Fibroblast of skin of right biceps (primary cell): Measurements from ENCODE around the gene FCRL5.

Experiments used
- DNase-seq: peaks from one replicate; pipeline ENCODE4 v3.0.0-alpha.2; 2013

The FCRL5 gene

DNA sequence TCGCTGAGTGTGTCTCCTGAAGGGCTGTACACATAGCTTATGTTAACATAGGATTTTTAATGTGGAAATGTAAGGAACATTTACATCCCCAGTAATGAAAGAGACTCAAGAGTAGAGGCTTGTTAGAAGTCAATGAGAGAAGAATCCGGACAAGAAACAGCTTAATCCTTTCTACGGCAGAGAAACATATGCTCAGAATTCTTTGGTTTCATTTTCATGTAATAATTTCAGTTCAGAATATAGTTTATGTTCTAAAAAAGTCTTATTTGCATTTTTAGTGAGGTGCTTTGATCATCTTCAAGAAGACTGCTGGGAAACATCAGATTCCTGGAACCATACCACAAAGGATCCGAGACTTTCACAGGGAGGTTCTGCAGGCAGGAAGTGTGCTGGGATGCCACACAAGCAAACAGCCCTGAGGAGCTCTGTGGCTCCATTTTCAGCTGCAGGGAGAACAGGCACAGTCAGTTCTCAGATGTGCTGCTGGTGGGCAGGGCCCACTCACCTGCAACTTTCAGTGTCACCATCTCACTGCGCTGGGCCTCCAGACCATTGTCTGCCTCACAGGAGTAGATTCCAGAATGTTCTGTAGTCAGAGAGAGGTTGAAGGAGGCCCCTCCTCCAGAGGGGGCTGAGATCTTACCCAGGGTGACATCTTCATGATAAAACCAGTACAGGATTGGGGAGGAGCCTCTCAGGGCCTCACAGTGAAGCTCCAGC lies 28.4 kb downstream of the FCRL5 start:
- no peak for DNase-seq

DNA sequence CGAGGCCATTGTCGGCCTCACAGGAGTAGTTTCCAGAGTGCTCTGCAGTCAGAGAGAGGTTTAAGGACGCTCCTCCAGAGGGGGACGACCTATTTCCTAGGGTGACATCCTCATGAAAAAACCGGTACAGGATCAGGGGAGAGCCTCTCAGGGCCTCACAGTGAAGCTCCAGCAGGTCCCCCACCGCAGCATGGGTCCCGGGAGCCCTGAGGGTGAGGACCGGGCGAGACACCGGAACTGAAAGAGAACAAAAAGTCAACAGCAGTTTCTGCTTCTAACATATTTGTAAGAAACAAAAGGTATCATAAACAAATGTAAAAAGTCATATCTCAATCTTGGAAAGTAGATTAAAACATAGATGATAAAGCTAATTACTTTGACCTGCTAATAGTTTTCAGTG lies 31.3 kb downstream of the FCRL5 start:
- DNase-seq: no peak

DNA sequence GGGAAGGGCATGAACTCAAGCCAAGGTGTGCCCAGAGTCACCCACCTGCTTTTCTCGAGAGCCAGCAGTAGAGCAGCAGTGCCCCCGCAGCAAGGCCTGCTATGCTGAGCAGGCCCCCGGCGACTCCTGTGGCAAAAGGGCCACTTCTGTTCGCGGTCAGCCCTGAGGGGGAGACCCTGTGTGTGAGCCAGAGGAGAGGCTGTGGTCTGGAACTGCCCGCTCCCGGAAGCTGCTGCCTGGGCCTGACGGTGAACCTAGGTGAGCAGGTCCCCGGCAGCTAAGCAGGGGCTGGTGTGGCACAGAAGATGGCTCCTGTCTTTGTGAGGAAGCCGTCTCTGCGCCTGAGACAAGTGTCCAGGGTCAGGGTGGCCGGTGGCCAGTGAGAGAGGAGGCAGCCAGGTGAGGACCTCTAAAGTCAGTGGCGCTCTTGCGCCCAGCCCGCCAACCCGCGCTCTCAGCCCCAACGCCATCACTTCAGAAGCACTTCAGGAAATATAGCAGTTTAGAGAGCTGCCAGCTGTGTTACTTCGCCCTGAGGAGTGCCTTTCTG lies 31.9 kb downstream of the FCRL5 start:
- no peak for DNase-seq

DNA sequence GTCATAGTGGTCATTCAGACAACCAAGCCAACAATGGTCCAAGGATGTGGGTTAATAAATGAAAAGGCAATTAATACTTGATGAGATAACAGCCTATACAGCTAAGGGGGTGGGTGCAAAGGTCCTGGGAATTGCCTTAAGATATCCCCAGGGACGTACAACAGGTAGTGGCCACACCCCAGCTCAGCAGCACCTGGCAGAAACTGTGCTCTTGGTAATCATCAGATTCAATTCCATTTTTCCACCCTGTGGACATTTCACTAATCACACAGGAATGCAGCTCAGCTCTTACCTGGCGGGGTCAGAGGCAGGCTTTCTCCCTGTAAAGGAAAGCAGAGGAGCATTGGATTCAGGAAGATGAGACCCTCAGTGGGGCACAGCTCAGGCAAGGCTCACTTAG lies 32.9 kb downstream of the FCRL5 start:
- no peak for DNase-seq

DNA sequence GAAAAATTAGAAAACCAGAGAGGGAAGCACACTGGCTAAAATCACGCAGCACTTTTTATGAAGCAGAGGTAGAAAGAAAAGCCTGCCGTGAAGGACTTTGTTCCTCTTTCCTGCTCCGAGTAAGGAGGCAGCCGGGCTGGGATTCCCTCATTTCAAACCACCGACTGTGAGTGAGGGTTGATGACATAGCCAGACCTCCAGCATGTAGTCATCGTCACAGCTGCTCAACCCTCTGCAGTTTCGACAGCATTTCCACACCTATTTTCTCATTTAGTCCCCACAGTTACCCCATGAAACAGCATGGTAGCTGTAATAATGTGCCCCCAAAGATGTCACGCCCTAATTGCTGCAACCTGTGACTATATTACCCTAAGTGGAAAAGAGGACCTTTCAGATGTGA lies 35.3 kb downstream of the FCRL5 start:
- DNase-seq: no peak

DNA sequence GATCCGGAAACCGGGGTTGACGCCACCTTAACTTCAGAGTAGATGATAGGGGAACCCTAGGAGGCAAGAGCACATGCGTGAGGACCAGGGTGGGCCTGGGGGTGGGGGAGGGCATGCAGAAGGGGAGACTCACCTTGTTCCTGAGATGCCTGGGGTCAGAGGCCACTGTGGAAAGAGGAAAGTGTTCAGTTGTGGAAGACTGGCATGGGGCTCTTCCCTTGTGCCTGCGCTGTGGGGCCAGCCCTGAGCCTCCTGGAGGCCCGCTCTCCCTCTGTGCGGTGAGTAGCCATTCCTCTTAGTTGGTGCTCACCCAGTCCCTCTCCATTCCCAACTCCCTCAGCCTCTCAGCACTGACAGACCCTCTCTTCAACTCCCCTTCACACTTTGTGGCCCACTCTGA lies 36.6 kb downstream of the FCRL5 start:
- no peak for DNase-seq

DNA sequence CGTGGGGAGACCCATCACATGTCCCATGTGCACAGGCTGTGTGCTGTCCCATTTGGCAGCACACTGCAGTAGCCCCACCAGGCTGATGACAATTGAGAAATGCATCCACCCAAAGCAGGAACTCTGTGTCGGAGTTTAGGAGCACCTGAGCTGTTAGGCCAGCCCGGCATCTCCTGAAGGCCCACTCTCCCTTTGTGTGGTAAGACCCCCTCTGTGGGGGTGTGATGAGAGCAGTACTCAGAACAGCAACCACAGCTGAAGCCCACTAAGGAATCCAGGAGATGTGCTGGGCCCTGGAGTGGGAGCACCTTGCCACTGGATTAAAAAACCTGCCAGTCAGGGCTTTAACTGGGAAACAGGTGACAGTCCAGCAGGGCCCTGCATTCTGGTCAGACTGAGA lies 37.2 kb downstream of the FCRL5 start:
- DNase-seq: no peak

DNA sequence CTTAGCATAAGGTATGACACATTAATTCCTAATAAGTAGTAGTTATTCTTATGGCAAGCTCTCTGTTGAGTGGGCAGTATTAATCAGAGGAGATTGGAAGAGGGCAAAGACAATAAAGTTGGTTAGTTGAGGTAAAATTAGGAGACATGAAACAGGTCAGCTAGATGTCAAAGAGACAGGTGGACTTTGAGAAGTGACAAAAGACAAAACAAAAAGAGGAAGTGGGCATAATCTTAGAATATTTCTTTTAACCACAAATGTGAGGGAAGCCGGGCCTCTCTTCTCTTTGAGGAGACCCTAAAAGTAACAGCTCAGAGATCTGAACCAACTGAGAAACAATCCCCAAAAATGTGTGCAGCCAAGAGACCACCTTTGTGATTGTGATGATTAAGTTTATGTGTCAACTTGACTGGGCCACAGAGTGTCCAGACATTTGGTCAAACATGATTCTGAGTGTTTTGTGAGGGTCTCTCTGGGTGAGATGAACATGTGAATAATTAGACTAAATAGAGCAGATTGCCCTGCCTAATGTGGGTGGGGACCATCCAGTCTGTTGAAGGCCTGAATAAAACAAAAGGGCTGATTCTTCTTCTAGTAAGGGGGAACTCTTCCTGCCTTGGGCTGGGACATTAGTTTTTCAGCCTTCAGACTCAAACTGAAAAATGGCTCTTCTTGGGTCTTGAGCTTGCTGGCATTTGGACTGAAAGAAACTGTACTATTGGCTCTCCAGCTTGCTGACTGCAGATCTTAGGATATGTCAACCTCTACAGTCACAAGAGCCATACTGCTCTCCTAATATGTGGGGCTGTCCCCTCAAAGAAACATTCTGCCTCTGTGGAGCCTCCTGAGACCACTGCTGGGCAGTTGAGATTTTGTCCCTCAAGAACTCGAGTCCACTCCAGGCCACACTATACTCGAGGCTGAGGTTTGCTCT lies 40.0 kb downstream of the FCRL5 start:
- DNase-seq: no peak

DNA sequence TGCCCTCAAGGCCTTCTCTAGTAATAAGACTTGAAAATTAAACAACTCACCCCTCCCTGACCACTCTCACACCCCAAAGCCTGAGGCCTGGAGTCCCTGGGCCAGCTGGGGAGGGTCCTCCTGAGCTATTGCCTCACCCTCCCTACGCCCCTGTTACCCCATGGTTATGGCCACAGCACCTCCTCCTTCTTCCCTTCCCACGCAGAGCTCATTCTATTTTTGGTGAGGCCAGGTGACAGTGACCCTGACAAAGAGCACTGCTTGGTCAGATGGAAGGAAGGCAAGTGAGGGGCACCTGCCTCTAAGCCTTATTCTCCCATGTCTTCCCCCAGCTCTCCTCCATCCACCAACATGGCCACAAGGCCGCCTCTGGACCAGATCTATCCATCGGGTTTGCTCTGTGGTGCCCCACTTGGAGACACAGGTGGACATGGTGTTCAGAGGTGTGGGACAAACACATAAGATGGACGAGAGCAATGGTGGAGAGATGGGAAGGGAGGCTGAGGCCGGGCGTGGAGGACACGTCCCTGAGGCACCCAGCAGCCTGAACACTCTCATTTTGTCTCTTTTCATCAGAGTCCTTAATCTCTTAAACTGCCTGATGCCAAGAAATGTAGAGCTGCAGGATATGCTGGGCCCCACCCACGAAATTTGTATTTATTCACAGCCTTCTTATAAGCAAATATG lies 42.6 kb downstream of the FCRL5 start:
- DNase-seq: no peak

DNA sequence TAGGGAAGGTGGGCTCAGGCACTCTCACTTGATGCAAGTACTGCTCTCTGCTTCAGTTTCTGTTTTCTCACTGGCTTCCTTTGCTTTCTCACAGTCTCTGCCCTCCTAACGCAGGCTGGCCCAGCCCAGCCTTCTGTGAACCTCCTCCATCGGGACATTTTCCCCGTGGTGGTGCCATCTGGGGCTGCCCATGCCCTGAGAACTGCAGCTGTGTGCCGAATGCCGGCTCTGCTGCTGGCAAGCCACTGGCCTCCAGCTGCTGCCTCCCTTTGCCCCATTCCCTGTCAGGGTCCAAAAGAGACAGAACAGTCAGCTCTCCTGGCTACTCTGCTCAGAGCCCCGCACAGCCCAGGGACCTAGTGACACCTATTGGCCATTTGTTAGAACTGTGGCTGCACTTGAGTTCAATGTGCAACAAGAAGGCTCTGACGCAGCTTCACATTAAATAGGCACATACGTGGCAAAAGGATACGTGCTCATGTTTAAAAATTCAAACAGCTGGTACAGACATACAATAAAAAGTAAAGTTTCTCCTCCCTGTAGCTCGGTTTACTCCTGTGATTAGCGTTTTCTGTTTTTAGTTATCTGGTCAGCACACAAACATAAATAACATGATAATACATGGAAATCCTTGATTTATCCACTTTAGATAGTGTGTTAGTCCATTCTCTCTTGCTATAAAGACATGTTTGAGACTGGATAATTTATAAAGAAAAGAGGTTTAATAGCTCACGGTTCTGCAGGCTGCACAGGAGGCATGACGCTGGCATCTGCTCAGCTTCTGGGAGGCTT lies 46.6 kb downstream of the FCRL5 start:
- peak; percentile 59 for DNase-seq

DNA sequence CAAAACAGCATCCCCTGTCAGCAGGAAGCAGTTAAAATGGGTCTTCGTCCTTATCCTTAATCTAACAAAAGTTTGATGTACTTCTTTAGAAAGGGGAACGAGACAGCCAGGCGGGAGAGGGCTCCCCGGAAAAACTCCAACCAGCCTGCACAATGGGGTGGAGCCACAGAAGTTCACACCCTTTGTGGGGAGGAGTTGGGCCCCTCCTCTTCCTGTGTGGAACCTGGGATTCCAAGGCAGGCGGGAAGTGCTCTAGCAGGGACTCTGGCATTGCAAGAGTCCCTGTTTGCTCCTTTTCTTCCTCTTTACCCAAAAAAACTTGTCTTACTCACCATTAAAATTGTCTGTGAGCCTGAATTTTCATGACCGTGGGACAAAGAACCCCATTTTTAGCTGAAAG lies 47.7 kb downstream of the FCRL5 start:
- DNase-seq: no peak

DNA sequence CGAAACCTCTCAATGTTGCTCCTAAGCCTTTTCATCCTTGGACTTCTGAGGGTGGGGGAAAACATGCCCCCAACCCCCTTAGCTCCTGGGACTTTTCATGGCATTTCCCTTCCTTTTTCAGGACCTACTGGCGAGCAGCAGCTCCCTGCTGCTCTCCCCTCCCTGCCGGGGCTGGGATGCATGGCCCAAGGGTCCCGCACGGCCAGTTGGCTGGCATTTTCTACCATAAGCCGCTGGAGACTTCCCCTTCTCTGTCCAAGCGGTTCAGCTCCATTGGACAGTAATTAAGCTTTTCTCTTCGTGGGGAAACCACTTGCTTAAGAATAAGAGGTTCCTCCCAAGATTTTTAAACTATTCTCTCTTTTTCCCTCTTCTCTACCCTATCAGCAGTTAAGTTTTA lies 52.8 kb downstream of the FCRL5 start:
- DNase-seq: no peak

DNA sequence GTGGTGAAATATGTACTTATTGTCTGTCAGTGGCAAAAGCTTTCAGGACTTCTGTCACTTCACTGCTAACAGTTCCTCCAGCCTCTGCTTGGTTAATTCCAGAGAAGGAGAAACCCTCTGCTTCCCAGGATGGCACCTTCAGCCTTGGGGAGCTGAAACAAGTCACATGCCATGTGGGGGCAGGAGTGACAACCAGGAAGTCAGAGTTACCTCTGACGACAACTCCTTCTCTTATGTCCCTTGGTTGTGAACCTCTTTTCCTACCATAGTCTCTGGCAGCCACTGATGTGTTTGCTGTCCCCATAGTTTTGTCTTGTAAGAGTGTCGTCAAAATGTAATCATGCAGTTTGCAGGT lies 53.6 kb downstream of the FCRL5 start:
- DNase-seq: no peak

DNA sequence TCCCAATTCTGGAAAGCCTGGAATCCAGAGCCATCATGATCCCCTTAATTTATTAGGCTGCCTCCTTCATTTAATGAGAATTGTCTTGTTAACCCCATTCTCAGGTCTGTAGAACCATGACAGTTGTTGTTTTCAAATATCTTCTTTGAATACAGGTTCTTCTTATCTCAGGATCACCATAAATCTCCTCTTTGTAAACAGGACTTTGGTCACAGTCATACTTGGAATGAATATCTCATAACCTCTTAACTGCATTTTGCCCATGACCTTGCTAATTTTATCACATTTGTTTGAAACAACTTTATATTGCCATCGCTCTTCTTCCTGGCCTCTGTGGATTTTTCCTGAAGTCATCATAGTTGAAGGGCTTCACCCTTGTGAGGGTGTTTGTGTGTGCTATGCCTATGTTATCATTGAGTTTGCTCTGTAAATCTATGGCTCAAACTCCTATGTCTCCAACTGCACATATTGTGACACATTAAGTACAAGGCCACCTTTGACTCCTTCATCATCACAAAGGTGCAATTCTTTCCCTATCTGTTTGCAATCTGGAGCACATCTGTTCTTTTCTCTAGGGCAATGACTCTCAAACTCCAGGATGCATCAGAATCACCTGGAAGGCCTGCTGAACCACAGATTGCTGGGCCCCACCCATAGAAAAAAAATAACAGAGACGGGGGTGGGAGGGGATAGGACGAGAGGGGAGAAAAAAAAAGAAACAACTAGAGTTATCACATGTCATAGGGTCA lies 54.2 kb downstream of the FCRL5 start:
- DNase-seq: no peak

DNA sequence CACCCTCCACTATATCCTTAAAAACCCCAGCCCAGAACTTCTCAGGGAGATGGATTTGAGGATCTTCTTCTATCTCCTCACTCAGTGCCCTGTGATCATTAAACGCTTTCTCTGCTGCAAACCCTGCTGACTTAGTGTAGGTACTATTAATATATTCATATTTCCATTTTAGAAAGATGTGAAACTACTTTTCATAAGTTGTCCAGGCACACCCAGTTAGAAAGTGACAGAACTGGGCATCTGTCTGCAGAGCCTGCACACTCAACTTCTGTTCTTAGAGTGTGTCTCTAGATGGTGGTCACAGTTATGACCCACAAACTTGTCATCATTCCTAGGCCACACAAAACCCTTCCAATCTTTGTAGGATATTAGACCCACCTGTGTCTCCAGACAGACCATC lies 55.0 kb downstream of the FCRL5 start:
- no peak for DNase-seq

DNA sequence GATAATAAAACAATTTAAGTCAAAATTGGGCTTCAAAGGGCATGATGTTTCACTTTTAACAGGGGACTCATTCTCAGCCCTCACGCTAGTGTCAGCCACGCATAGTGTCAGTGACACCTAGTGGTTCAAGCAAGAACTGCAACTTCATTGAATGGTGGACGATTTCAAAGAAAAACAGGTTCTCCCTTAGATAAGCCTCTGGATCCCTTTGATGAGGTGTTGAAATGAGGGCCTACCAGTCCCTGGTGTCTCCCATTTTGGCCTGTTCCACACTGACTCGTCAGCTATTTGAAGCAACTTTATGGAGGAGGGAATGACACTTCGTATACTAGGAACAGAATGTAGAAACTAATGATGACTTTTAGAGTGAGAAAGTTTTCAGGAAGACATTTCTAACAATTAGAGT lies 56.2 kb downstream of the FCRL5 start:
- peak; percentile 26 for DNase-seq

DNA sequence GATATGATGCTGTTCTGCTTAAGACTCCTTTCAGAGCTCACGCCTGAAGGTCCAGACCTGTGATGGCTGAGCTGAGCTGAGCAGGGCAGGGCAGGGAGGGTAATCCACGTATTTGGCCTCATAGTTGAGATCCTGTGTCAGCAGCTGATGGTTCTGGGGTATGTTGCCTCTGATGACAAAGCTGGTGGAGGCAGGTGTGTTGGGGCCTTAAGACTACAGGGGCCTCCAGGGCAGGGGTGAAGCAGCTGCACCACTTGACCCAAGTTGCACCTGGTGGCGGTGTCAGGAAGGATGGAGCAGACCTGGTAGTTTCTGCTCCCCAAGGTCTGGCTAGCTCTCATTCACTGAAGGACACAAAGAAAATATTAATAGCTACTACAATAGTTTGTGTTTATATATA lies 57.0 kb downstream of the FCRL5 start:
- DNase-seq: no peak

DNA sequence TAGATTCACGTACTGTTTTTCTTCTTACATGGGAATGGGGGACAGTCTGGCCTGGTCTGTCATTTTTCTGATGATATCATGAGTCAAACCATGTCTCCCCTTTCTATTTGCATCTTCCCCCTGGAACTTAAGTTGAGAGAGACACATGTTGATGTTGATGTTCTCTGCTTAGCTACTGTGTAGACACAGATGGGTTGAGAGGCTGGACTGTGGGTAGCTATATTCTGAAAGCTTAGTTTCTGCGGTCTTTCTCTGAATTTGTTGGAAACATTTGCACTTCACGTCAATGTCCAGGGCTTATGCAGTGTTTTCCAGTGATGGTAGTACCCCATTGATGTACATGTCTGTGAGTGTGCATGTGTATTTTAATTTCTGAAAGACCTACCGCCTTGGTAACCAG lies 58.2 kb downstream of the FCRL5 start:
- no peak for DNase-seq

DNA sequence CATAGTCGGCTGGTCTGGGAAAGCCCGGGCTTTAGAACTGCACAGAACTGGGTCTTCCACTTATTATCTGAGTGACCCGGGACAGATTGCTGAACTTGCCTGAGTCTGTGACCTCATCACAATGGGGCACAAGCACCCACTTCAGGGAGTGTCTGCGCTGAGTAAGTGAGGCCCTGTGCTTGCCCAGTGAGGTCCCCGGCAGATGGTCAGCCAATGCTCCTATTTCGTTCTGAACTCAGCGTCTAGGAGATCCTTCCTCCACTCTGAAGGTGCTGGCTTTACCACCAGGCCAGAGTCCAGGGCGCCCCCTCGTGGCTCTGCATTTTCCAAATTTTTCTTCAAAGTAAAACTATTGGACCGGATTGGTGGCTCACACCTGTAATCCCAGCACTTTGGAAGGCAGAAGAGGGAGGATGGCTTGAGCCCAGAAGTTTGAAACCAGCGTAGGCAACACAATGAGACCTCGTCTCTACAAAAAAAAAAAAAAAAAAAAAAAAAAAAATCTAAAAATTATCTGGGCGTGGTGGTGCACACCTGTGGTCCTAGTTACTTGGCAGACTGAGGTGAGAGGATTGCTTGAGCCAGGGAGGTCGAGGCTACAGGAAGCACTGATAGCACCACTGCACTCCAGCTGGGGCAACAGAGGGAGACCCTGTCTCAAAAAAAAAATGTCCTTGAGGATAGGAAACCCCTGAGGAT lies 61.7 kb downstream of the FCRL5 start:
- peak; percentile 55 for DNase-seq

DNA sequence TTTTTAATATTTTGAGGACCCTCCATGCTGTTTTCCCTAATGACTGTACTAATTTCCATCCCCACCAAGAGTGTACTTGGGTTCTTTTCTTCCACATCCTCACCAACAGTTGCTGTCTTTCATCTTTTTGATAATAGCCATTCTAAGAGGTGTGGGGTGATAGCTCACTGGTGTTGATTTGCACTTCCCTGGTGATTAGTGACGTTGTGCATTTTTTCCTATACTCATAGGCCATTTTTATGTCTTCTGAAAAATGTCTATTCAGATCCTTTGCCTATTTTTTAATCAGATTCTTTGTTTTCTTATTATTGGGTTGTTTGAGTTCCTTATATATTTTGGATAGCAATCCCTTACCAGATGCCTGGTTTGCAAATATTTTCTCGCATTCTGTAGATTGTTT lies 64.2 kb downstream of the FCRL5 start:
- no peak for DNase-seq

DNA sequence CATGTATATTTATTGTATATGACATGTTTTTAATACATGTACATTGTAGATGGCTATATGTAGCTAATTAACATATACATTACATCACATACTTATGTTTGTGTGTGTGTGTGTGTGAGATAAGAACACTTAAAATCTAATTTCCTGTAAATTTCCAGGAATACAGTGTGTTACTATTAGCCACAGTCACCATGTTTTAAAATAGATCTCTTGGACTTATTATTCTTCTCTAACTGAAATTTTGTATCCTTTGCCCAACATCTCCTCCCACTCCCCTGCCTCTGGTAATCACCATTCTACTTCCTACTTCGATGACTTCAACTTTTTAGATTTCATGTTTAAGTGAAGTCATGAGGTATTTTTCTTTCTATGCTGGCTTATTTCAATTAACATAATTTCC lies 64.8 kb downstream of the FCRL5 start:
- no peak for DNase-seq
